Fibroblast of lung (primary cell): ENCODE measurements around the gene RNF215. TPM values are rescaled to one million over a fixed set of nuclear protein-coding genes. Genes with fewer than 3 reads are reported as not detected.

ENCODE experiments used
- DNase-seq, 2 donors: peaks; one replicate each; pipeline versions ENCODE4 v3.0.0 to v3.0.0-alpha.2; 2010; ENCODE audit warnings: low read depth in 2 of 2
- H2AFZ ChIP-seq: 2 replicates; pipeline ENCODE4 v1.5.1; 2012; ENCODE audit warnings: low read length, control low read depth, inconsistent platforms
- H3K27ac ChIP-seq: 2 replicates; pipeline ENCODE4 v1.5.1; 2011; ENCODE audit warnings: low read length, control low read depth; ENCODE audit not compliant: insufficient read depth
- H3K27me3 ChIP-seq: 2 replicates; pipeline ENCODE4 v1.5.1; 2011; ENCODE audit warnings: mild to moderate bottlenecking, low read length; ENCODE audit not compliant: control insufficient read depth, insufficient read depth
- H3K36me3 ChIP-seq: 2 replicates; pipeline ENCODE4 v1.5.1; 2011; ENCODE audit warnings: low read length; ENCODE audit not compliant: control insufficient read depth, insufficient read depth
- H3K4me1 ChIP-seq: 2 replicates; pipeline ENCODE4 v1.5.1; 2011; ENCODE audit warnings: low read length; ENCODE audit not compliant: control insufficient read depth, insufficient read depth; ENCODE audit errors: extremely low read depth
- H3K4me2 ChIP-seq: 2 replicates; pipeline ENCODE4 v1.5.1; 2011; ENCODE audit warnings: low read length, control low read depth; ENCODE audit not compliant: insufficient read depth; ENCODE audit errors: extremely low read depth
- H3K4me3 ChIP-seq, 4 experiments: fragments of 200-600 bp in 1 of 4; sonication (generic) in 1 of 4; replicated peaks in 1 of 4; 2 replicates each; pipeline ENCODE4 v1.5.1; 2011 to 2016; ENCODE audit warnings: low read length in 4 of 4, low read depth in 3 of 4, mild to moderate bottlenecking in 3 of 4, control low read depth in 2 of 4, inconsistent platforms in 1 of 4, mixed read lengths in 1 of 4; ENCODE audit not compliant: insufficient read depth in 1 of 4; ENCODE audit errors: control extremely low read depth in 1 of 4
- H3K79me2 ChIP-seq: 2 replicates; pipeline ENCODE4 v1.5.1; 2012; ENCODE audit warnings: mild to moderate bottlenecking, low read length, inconsistent platforms; ENCODE audit not compliant: control insufficient read depth, insufficient read depth
- H3K9ac ChIP-seq: 2 replicates; pipeline ENCODE4 v1.5.1; 2011; ENCODE audit warnings: mild to moderate bottlenecking, low read length, control low read depth; ENCODE audit not compliant: insufficient read depth
- H3K9me3 ChIP-seq: 2 replicates; pipeline ENCODE4 v1.5.1; 2012; ENCODE audit warnings: low read depth, low read length; ENCODE audit not compliant: control insufficient read depth, insufficient read depth
- H4K20me1 ChIP-seq: 2 replicates; pipeline ENCODE4 v1.5.1; 2011; ENCODE audit warnings: low read length; ENCODE audit not compliant: control insufficient read depth, insufficient read depth; ENCODE audit errors: extremely low read depth
- CTCF ChIP-seq, 2 donors: IDR thresholded peaks in 1 of 2; conservative IDR thresholded peaks in 1 of 2; 1 replicate in 1 of 2; 2 replicates in 1 of 2; pipeline ENCODE4 v1.5.1; 2011 to 2012; ENCODE audit warnings: low read length in 2 of 2, control low read depth in 1 of 2, inconsistent platforms in 1 of 2, low read depth in 1 of 2, mild to moderate bottlenecking in 1 of 2
- EZH2 ChIP-seq: IDR thresholded peaks from 2 replicates; pipeline ENCODE4 v1.5.1; 2012; ENCODE audit warnings: low read length, control low read depth, mild to moderate bottlenecking; ENCODE audit errors: missing control alignments
- polyA plus RNA-seq, 2 donors: library from polyadenylated mRNA; depleted of rRNA in 1 of 2; stranded (reverse) in 1 of 2; unstranded in 1 of 2; fragments of >200 nt; gene quantifications; 2 replicates each; pipeline ENCODE4 v1.2.1, GENCODE V29; 2011 to 2012; ENCODE audit warnings: missing spikeins in 1 of 2
- total RNA-seq: library from RNA; depleted of rRNA; stranded (reverse); fragments of >200 nt; gene quantifications from 2 replicates; pipeline ENCODE4 v1.2.1, GENCODE V29; 2014

Gene RNF215
- total and polyA plus RNA-seq, 2 donors (not counting 1 experiment from before 2014, with no cell fraction given) = 5.3 to 30.2 TPM

DNA sequence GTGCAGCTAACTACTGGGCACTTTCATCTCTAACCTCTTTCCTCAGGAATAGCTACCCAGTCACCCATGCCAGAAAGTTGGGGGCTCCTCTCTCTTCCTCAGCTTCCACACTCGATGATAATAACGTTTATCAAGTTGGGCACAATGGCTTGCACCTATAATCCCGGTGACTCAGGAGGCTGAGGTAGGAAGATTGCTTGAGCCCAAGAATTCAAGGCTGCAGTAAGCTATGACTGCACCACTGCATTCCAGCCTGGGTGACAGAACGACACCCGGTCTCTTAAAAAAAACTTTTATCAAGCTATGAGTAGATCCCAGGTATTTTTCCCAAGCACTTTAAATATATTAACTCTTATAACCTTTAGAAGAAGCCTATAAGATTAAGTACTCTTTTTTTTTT, 32.6 kb downstream of the RNF215 start:
- no peaks in the 10 kb centered on the region for H3K4me1 ChIP-seq
- no peak overlapping the region for H3K4me3 ChIP-seq
- no peaks in the 10 kb centered on the region for H3K9me3 ChIP-seq
- TF ChIP-seq CTCF (conservative IDR thresholded peaks at IDR 0.05 in 1 of 2, IDR thresholded peaks at IDR 0.05 in 1 of 2; ENCODE audit: low read depth in 1 of 2, low read length in 2 of 2) (no peak), EZH2 (no peak)
- DNase-seq = peak in 1 of 2 donors; percentile 11
- no peak overlapping the region for H3K27ac ChIP-seq
- H3K79me2 ChIP-seq = peaks cover 44% of the 10 kb centered on the region
- H3K9ac ChIP-seq = no peak overlapping the region
- H4K20me1 ChIP-seq = no peaks in the 10 kb centered on the region
- H3K27me3 ChIP-seq = no peaks in the 10 kb centered on the region
- H2AFZ ChIP-seq = no peak overlapping the region
- peaks cover 12% of the 10 kb centered on the region for H3K36me3 ChIP-seq
- H3K4me2 ChIP-seq = peak overlapping the region; percentile 64

GRCh38 chr22:30351226-30351625, 36.0 kb downstream of the RNF215 start:
- H3K79me2 ChIP-seq = peaks cover 57% of the 10 kb centered on the region
- no peaks in the 10 kb centered on the region for H3K27me3 ChIP-seq
- no peaks in the 10 kb centered on the region for H4K20me1 ChIP-seq
- no peak overlapping the region for H3K4me2 ChIP-seq
- H3K4me1 ChIP-seq = no peaks in the 10 kb centered on the region
- H3K4me3 ChIP-seq = no peak overlapping the region
- no peak overlapping the region for H2AFZ ChIP-seq
- peaks cover 14% of the 10 kb centered on the region for H3K36me3 ChIP-seq
- H3K27ac ChIP-seq = no peak overlapping the region
- peak in 1 of 2 donors; percentile 12 for DNase-seq
- TF ChIP-seq CTCF (conservative IDR thresholded peaks at IDR 0.05 in 1 of 2, IDR thresholded peaks at IDR 0.05 in 1 of 2; ENCODE audit: low read depth in 1 of 2, low read length in 2 of 2) (no peak), EZH2 (no peak)
- H3K9ac ChIP-seq = no peak overlapping the region
- H3K9me3 ChIP-seq = no peaks in the 10 kb centered on the region

- Histone ChIP-seq H3K4me3 (no peak overlapping the region), H2AFZ (no peak overlapping the region), H3K9me3 (no peaks in the 10 kb centered on the region), H3K4me2 (peak overlapping the region; percentile 40), H4K20me1 (no peaks in the 10 kb centered on the region), H3K79me2 (peaks cover 33% of the 10 kb centered on the region), H3K36me3 (peaks cover 25% of the 10 kb centered on the region), H3K4me1 (no peaks in the 10 kb centered on the region), H3K9ac (no peak overlapping the region), H3K27ac (no peak overlapping the region), H3K27me3 (no peaks in the 10 kb centered on the region)
- no peak for TF ChIP-seq EZH2
- no peak for TF ChIP-seq CTCF (conservative IDR thresholded peaks at IDR 0.05 in 1 of 2, IDR thresholded peaks at IDR 0.05 in 1 of 2; ENCODE audit: low read depth in 1 of 2, low read length in 2 of 2)
- DNase-seq = peak in 1 of 2 donors; percentile 42
These were observed 38.4 kb downstream of the RNF215 start for GRCh38 chr22:30348809-30349208.
